Measurements from ENCODE around the gene ANKS3. TPM values are rescaled to one million over a fixed set of nuclear protein-coding genes. Genes with fewer than 3 reads are reported as not detected.

Gene ANKS3
- total RNA-seq, 1 experiment from 2014 or later, result 25.5 TPM

DNA sequence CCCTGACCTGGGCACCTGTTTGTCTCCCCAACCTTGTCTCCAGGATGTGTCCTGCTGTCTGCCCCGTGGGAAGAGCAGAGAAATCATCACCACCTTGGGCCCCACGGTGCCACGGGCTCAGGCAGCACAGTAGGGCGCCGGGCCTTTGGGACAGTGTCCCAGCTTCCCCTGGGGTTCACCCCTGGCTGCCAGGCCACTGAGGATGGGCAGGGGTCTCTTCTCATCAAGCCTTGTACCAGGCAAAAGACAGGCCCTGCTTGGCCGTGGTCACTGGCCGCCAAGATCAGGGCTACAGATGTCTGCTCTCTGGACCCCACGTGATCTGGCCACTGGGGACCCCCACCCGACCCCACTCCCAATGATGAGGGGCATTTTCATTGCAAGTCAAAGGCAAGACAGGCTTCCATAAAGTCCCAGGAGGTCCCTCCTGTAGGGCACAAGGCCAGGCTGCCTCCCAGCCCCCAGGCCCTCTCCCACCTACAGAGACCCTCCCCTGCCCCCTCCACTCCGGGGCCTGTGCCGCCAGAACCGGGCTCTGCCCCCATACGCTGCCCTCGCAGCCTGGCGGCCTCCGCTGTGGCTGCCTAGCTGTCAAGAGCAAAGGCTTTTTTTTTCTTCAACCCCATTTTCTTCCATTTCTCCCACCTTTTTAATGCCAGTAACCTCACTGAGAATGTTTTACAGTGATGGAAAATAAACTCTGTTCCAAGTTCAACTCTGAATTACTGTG, 14.8 kb upstream of the ANKS3 start (continued):
- no peak for TF ChIP-seq SP1 (IDR thresholded peaks at IDR 0.05; ENCODE audit: low read depth)
- no peak for TF ChIP-seq YY1 (IDR thresholded peaks at IDR 0.05; ENCODE audit: extremely low read depth, insufficient replicate concordance, low read depth, low read length)
- TF ChIP-seq EZH2 (IDR thresholded peaks at IDR 0.05), result no peak
- no peak for TF ChIP-seq EZH2phosphoT487 (IDR thresholded peaks at IDR 0.05; ENCODE audit: borderline replicate concordance)
- no peak for TF ChIP-seq RAD21 (IDR thresholded peaks at IDR 0.05; ENCODE audit: low read depth)
- no peak for TF ChIP-seq JUND (IDR thresholded peaks at IDR 0.05)

DNA sequence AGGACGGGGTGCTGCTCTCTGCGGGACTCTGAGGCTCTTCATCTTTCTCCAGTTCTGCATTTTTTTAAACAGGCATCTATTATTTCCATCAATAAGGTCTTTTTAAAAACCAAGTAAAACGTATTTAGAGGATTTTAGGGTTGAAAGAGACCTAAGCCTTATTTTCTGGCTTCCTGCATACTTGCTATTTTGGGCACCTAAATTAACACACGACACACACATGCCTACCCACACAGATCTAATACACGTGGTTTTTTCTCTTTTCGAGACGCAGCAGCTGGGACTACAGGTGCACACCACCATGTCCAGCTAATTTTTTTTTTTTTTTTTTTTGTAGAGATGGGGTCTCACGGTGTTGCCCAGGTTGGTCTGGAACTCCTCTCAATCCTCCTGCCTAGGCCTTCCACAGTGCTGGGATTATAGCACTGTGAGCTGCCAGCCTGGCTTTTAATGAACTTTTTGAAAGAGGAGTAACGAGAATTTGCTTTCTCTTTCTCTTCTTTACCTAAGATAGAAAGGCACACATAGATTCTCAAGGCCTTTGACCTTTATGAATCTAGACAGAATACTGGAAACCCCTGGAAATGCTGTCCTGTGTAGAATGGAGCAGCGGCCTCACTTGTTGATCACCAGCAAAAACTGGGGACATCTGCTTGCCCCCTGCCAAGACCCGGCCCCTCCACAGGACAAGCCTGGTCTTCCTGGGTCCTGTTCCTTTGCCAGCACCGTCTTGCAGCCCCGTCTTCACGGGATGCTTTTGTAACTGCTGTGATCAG, 14.0 kb upstream of the ANKS3 start:
- H3K79me2 ChIP-seq (ENCODE audit: insufficient read depth, low read length), result no peaks in the 10 kb centered on the region
- H3K4me2 ChIP-seq (ENCODE audit: low read length), result no peak overlapping the region
- H3K36me3 ChIP-seq (ENCODE audit: control insufficient read depth in 1 of 2, insufficient read depth in 2 of 2, low read length in 2 of 2), result peaks cover 0 to 8% of the 10 kb centered on the region in 2 experiments; a peak in 3 of 4 replicates
- RAD21 ChIA-PET (ENCODE audit: low non-redundant PET in 1 of 2, low total read pairs in 2 of 2, uncharacterized antibody in 2 of 2, unreplicated experiment in 2 of 2), result no interaction called here
- no peaks in the 10 kb centered on the region for H4K20me1 ChIP-seq (ENCODE audit: insufficient read depth)
- ATAC-seq, result no peak
- POLR2A ChIA-PET, result interaction anchor here (1.3 kb wide), 1 partner anchor 14 kb away, joined by 3 read pairs; the partner anchor contains the start of genes ANKS3 and DNAAF8
- DNase-seq (ENCODE audit: low read depth, low spot score), result no peak
- H3K4me1 ChIP-seq (ENCODE audit: control insufficient read depth in 1 of 2, insufficient read depth in 2 of 2, low read length in 2 of 2), result no peaks in the 10 kb centered on the region
- TF ChIP-seq POLR2AphosphoS5 (IDR thresholded peaks at IDR 0.05; ENCODE audit: low read depth, low read length) (0 out of 2 replicates have a peak, but pooled peaks have one; percentile 4), YY1 (IDR thresholded peaks at IDR 0.05; ENCODE audit: extremely low read depth, insufficient replicate concordance, low read depth, low read length) (no peak)
- BruUV-seq (replicated peaks), result TSS peak; percentile 19
- no peaks in the 10 kb centered on the region for H3K27me3 ChIP-seq (ENCODE audit: insufficient read depth, low read length)
- intact Hi-C loops (cut with micrococcal nuclease), result no loop called here
- H3K9ac ChIP-seq (ENCODE audit: low read length), result no peak overlapping the region
- H3K27ac ChIP-seq (ENCODE audit: low read depth, low read length), result no peak overlapping the region
- CTCF ChIA-PET, result no interaction called here
- H3K4me3 ChIP-seq (replicated peaks in 1 of 2; ENCODE audit: low read depth in 1 of 2, low read length in 2 of 2), result no peak overlapping the region
- no peaks in the 10 kb centered on the region for H3K9me3 ChIP-seq (ENCODE audit: control insufficient read depth in 1 of 2, insufficient read depth in 1 of 2, low read depth in 1 of 2, low read length in 2 of 2)
- no peak overlapping the region for H2AFZ ChIP-seq (ENCODE audit: low read depth, low read length, poor library complexity, severe bottlenecking)
- H3K9me2 ChIP-seq (ENCODE audit: insufficient read depth), result no peaks in the 10 kb centered on the region
